ENCODE measurements around the gene RTP4. TPM values are rescaled to one million over a fixed set of nuclear protein-coding genes. Genes with fewer than 3 reads are reported as not detected.
"Not testable (repeated sequence)": the region's sequence is repeated elsewhere in the genome, so short reads cannot be mapped to it uniquely, and the experiment has no call there.

Gene RTP4
- total RNA-seq, 1 donor from 2014 or later = 1.0 TPM

GRCh38 chr3:187361835-187362234, 6.3 kb upstream of the RTP4 start:
- intact Hi-C loops (cut with micrococcal nuclease) = no loop called here
- ATAC-seq = peak; percentile 68
- no peak for DNase-seq

GRCh38 chr3:187367561-187368103, 553 bp upstream of the RTP4 start:
- ATAC-seq (peak; percentile 42), DNase-seq (peak; percentile 31)
- intact Hi-C loops (cut with micrococcal nuclease) = no loop called here

- DNase-seq (no peak), ATAC-seq (peak; percentile 38)
- intact Hi-C loops (cut with micrococcal nuclease) = no loop called here
Measured at GRCh38 chr3:187369089-187369447, 883 bp downstream of the RTP4 start.

- DNase-seq = no peak
- intact Hi-C loops (cut with micrococcal nuclease) = no loop called here
- no peak for ATAC-seq
Measured at GRCh38 chr3:187370051-187370450, 1.9 kb downstream of the RTP4 start.

GRCh38 chr3:187375581-187375980, 7.4 kb downstream of the RTP4 start:
- intact Hi-C loops (cut with micrococcal nuclease) = no loop called here
- no peak for ATAC-seq

GRCh38 chr3:187377842-187378241, 9.7 kb downstream of the RTP4 start:
- intact Hi-C loops (cut with micrococcal nuclease) = no loop called here
- no peak for ATAC-seq
- DNase-seq = no peak

More at GRCh38 chr3:187375581-187375980, 7.4 kb downstream of the RTP4 start:
- no peak for DNase-seq

GRCh38 chr3:187382609-187383151, 14.5 kb downstream of the RTP4 start:
- ATAC-seq (no peak), DNase-seq (no peak)
- intact Hi-C loops (cut with micrococcal nuclease) = no loop called here

- DNase-seq (no peak), ATAC-seq (no peak)
- intact Hi-C loops (cut with micrococcal nuclease) = no loop called here
Measured at GRCh38 chr3:187383246-187383645, 15.1 kb downstream of the RTP4 start.

GRCh38 chr3:187385296-187385695, 17.1 kb downstream of the RTP4 start:
- ATAC-seq (no peak), DNase-seq (no peak)
- intact Hi-C loops (cut with micrococcal nuclease) = no loop called here

GRCh38 chr3:187396661-187397060, 28.5 kb downstream of the RTP4 start:
- no peak for DNase-seq
- ATAC-seq = no peak
- intact Hi-C loops (cut with micrococcal nuclease) = no loop called here

- no peak for DNase-seq
- intact Hi-C loops (cut with micrococcal nuclease) = no loop called here
- no peak for ATAC-seq
Measured at GRCh38 chr3:187398955-187399354, 30.8 kb downstream of the RTP4 start.

- no peak for ATAC-seq
- no peak for DNase-seq
- intact Hi-C loops (cut with micrococcal nuclease) = no loop called here
Measured at GRCh38 chr3:187400756-187401155, 32.6 kb downstream of the RTP4 start.

GRCh38 chr3:187401856-187402255, 33.7 kb downstream of the RTP4 start:
- no peak for ATAC-seq
- no peak for DNase-seq
- intact Hi-C loops (cut with micrococcal nuclease) = no loop called here

GRCh38 chr3:187403768-187404288, 35.6 kb downstream of the RTP4 start:
- DNase-seq (no peak), ATAC-seq (peak; percentile 57)
- intact Hi-C loops (cut with micrococcal nuclease) = no loop called here

GRCh38 chr3:187406927-187407326, 38.7 kb downstream of the RTP4 start:
- ATAC-seq (no peak), DNase-seq (no peak)
- intact Hi-C loops (cut with micrococcal nuclease) = no loop called here

- ATAC-seq; DNase-seq; intact Hi-C loops (cut with micrococcal nuclease): not testable (repeated sequence)
Measured at GRCh38 chr3:187411991-187412781, 44.0 kb downstream of the RTP4 start.

Other genes with a start within 250 kb of the RTP4 start
- 4.1 TPM for gene RPL39L, start 228.9 kb upstream of the RTP4 start, total RNA-seq
- not detected for gene RTP1, start 170.9 kb upstream of the RTP4 start, total RNA-seq
- gene MASP1, start 76.6 kb upstream of the RTP4 start, total RNA-seq = 51.9 TPM

Data from left ventricle myocardium superior (tissue), 1 donor.